Measurements from ENCODE around the gene WHRN. TPM values are rescaled to one million over a fixed set of nuclear protein-coding genes. Genes with fewer than 3 reads are reported as not detected.

The WHRN gene
- polyA plus RNA-seq, 3 donors = 11.0 to 15.1 (median 13.6) TPM

GRCh38 chr9:114366334-114367128 lies 138.7 kb downstream of the WHRN start:
- DNase-seq = no peak

DNA sequence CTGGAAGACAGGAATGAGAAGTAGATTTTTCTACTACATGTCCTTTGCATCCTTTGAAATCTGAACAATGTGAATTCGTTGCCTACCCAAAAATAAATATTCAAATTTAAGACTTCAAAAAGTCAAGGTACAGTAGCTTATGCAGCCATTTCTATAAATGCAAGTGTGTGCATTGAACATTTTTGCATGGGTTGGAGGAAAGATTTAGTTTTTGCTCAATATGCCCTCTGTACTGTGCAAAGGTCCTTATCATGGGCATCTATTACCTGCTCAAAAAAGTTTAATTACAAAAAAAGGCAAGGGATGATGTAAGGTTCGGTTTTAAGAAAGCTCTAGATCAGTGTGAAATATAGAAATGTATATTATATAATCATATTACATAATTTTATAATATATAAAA lies 140.1 kb downstream of the WHRN start:
- DNase-seq = no peak

- DNase-seq = no peak
Measured at GRCh38 chr9:114364134-114365041, 140.9 kb downstream of the WHRN start.

DNA sequence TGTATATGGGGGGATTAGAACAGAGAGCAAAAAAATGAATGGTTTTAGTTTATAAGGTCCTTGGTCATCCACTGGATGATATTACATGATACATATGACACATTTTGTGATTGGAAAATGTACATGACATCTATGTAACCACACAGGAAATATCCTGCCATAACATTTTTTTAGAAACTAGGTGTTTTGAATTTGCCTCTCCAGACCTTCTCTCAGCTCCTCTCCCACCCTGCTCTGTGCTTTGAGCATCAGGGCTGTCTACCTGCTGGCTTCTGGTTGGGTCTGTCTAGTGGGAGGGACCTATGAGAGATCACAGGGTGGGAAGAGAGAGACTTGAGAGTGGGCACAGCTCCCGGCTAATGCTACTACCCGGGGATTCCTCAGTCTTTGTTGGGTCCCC lies 141.8 kb downstream of the WHRN start:
- DNase-seq = no peak

DNA sequence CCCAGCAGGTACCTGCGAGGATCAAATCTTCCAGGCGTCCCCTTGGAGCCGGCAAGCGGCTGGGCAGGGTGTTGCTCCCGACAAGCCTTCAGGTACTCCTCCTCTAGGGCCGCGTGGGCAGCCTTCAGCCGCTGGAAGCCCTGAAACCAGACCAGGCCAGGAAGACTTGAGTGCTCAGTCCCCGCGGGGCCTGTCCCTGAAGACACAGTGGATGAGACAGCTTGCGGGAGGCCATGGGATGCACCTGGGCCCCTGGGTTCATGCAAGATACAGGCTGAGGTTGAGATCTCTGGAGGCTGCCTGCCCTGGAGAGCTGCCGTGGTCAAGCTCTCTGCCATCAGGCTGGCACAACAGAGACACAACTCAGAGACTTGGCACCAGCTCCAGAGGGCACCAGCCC lies 142.9 kb downstream of the WHRN start:
- DNase-seq = no peak

DNA sequence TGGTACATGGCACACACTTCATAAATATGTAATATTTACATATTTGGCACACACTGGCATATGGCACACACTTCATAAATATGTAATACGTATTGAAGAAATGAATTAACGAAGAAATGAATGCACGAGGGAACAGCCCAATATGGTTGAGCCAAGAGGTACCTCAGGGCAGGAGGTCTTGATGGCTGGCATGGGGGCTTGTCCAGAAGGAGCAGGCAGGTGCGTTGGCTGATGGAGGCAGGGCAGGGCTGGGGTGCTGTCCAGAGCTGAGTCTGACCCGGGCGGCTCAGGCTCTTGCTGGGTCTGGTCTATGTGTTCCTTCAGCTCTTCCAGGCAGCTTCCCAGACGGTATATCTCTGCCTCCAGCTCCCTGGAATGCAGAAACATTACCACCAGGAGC lies 143.7 kb downstream of the WHRN start:
- no peak for DNase-seq

- DNase-seq = no peak
Measured at GRCh38 chr9:114359801-114360200, 145.5 kb downstream of the WHRN start.

DNA sequence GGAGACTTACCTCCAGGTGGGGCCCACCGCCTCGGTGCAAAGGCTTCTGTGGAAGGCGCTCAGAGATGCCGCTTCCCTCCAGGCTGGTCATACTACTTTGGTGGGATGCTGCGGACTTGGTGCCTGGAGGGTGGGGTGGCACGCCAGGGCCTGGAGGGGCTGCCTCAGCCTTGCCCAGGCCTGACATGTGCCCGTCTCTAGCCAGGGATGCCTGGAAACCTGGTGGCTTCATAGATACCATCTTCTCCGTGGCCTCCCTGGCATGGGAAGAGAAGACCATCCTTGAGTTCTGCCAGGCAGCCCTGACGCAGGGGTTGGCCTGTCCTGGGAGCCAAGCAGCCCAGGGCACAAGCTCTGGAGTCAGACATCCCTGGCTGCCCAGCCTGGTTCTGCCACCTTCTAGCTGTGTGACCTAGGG lies 147.4 kb downstream of the WHRN start:
- DNase-seq = no peak

GRCh38 chr9:114357360-114357759 lies 147.9 kb downstream of the WHRN start:
- DNase-seq = no peak

GRCh38 chr9:114356792-114357191 lies 148.5 kb downstream of the WHRN start:
- no peak for DNase-seq

DNA sequence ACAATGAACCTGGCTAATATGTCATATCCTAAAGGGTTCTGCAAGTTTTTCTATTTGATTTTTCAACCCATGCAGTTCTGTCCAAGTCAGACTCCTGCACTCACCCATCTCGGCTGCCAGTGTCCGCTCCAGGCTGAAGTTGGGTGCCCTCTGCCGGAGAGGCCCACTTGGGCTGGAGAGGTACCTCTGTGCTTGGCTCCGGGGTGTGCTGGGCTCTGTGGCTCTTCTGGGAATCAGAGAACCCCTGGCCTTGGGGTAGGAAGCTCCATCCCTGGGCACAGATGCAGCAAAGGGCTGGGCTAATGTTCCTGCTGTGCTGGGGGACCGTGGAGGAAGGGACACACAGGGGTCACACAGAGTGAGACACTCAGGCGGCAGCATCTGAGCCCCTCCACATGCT lies 149.5 kb downstream of the WHRN start:
- DNase-seq = no peak

Other genes starting within 250 kb of the WHRN start
- under 1 TPM in 1 of 3 donors, not detected in 2; 0.53 TPM for gene ORM1, start 182.4 kb downstream of the WHRN start, polyA plus RNA-seq (ENCODE audit: insufficient read length in 3 of 3)
- not detected for gene ORM2, start 175.6 kb downstream of the WHRN start, polyA plus RNA-seq (ENCODE audit: insufficient read length in 3 of 3)
- 10 to 100 TPM; 14.1 to 16.2 (median 15.6) TPM for gene AKNA, start 117.5 kb downstream of the WHRN start, polyA plus RNA-seq (ENCODE audit: insufficient read length in 3 of 3)
- 100 to 1,000 TPM; 206 to 240 (median 227) TPM for gene ATP6V1G1, start 82.3 kb upstream of the WHRN start, polyA plus RNA-seq (ENCODE audit: insufficient read length in 3 of 3)
- gene TMEM268, start 105.8 kb upstream of the WHRN start, polyA plus RNA-seq (ENCODE audit: insufficient read length in 3 of 3) = 1 to 10 TPM; 6.8 to 8.9 (median 8.4) TPM
- gene TEX53, start 152.3 kb upstream of the WHRN start, polyA plus RNA-seq (ENCODE audit: insufficient read length in 3 of 3) = not detected
- gene TEX48, start 176.7 kb upstream of the WHRN start, polyA plus RNA-seq (ENCODE audit: insufficient read length in 3 of 3) = not detected

Data from renal pelvis (tissue), 4 donors.